Measurements from ENCODE around the gene RNF32.
"Not testable (repeated sequence)": the region's sequence is repeated elsewhere in the genome, so short reads cannot be mapped to it uniquely, and the experiment has no call there.

The RNF32 gene

DNA sequence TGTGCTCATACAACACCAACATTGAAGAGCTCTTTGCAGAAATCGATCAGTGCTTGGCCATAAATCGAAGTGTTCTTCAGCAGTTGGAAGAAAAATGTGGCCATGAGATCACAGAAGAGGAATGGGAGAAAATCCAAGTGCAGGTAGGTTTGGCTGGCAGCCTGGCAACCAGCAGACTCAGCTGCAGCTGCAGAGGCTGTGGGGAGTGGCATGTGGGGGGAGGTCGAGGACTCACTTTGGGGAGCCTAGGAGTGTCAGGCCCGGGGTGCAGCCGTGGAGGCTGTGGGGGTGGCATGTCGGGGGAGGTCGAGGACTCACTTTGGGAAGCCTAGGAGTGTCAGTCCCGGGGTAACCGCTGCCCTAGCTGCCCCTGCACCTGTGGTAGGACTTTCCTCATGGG lies 35.1 kb downstream of the RNF32 start:
- no peak for DNase-seq (ENCODE audit: low read depth in 2 of 2)

GRCh38 chr7:156676263-156676662 lies 35.7 kb downstream of the RNF32 start:
- DNase-seq (ENCODE audit: low read depth in 2 of 2): no peak

GRCh38 chr7:156677374-156678054 lies 36.9 kb downstream of the RNF32 start:
- DNase-seq (ENCODE audit: low read depth in 2 of 2): no peak

DNA sequence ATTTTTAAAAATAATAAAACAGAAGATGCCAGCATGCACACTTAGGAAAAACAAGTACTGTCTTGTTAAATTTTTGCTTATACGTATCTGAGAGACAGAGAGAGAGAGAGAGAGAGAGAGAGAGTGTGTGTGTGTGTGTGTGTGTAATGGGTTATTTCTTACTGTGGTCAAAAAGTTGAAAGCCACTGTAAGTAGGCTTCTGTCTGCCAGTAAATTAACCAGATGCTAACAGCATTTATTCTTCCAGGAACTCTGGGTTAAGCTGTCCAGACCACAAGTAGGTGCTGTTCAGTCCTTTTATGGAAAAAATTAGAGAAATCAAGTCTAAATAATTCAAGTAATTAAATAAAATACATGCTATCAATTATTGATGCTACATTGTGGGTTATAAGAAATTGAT lies 39.7 kb downstream of the RNF32 start:
- no peak for DNase-seq (ENCODE audit: low read depth in 2 of 2)

- no peak for DNase-seq (ENCODE audit: low read depth in 2 of 2)
Observed at GRCh38 chr7:156682928-156683327, 42.4 kb downstream of the RNF32 start.

GRCh38 chr7:156684251-156684650 lies 43.7 kb downstream of the RNF32 start:
- DNase-seq (ENCODE audit: low read depth in 2 of 2): no peak

- no peak for DNase-seq (ENCODE audit: low read depth in 2 of 2)
Observed at GRCh38 chr7:156684661-156685060, 44.1 kb downstream of the RNF32 start.

DNA sequence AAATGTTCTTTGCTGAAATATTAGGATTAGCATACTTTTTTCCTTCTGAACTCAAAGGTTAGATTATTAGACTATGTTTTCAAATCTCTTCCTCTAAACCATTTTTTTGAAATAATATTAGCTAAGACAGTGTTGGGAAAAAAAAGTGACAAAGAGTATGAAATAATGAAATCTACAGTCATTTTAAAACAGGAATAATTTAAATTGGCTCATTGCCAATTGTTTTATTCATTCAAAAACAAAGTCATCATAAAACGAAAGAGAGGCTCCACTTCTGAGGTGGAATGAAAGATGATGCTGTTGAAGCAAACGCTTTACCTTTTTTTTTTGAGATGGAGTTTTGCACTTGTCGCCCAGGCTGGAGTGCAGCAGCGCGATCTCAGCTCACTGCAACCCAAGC lies 51.2 kb downstream of the RNF32 start:
- no peak for DNase-seq (ENCODE audit: low read depth in 2 of 2)

DNA sequence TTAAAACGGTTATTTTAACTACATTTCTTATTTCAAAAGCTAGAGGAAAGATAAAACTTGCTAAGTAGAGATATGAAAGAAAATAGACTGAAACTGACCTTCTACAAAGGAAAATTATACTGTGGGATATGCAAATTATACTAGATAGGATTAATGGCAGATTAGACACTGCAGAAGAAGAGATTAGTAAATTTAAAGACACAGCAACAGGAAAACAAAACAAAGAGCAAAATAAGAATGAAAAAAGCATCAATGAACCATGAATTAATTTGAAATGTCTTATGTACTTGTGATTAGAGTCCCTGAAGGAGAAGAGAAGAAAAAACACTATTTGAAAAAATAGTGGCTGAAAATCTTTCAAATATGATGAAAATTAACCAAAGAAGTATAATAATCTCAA lies 52.3 kb downstream of the RNF32 start:
- no peak for DNase-seq (ENCODE audit: low read depth in 2 of 2)

GRCh38 chr7:156693627-156694026 lies 53.1 kb downstream of the RNF32 start:
- DNase-seq (ENCODE audit: low read depth in 2 of 2): no peak

GRCh38 chr7:156697283-156697682 lies 56.7 kb downstream of the RNF32 start:
- not testable (repeated sequence) for DNase-seq (ENCODE audit: low read depth in 2 of 2)

GRCh38 chr7:156698512-156698911 lies 57.9 kb downstream of the RNF32 start:
- not testable (repeated sequence) for DNase-seq (ENCODE audit: low read depth in 2 of 2)

- DNase-seq (ENCODE audit: low read depth in 2 of 2): not testable (repeated sequence)
Observed at GRCh38 chr7:156701787-156702186, 61.2 kb downstream of the RNF32 start.

DNA sequence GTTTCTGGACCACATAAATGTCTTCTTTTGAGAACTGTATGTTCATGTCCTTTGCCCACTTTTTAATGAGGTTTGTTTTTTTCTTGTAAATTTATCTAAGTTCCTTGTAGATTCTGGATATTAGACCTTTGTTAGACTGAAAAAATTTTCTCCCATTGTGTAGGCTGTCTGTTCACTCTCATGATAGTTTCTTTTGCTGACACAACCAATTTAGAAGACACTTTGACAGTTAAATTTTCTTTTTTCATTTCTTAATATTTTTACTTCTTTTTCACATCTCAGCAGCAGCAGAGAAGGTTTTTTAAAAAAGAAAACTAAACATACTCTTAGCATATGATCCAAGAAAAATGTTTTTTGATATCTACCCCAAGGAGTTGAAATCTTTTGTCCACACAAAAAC lies 61.8 kb downstream of the RNF32 start:
- no peak for DNase-seq (ENCODE audit: low read depth in 2 of 2)

GRCh38 chr7:156703209-156703608 lies 62.6 kb downstream of the RNF32 start:
- DNase-seq (ENCODE audit: low read depth in 2 of 2): no peak

DNA sequence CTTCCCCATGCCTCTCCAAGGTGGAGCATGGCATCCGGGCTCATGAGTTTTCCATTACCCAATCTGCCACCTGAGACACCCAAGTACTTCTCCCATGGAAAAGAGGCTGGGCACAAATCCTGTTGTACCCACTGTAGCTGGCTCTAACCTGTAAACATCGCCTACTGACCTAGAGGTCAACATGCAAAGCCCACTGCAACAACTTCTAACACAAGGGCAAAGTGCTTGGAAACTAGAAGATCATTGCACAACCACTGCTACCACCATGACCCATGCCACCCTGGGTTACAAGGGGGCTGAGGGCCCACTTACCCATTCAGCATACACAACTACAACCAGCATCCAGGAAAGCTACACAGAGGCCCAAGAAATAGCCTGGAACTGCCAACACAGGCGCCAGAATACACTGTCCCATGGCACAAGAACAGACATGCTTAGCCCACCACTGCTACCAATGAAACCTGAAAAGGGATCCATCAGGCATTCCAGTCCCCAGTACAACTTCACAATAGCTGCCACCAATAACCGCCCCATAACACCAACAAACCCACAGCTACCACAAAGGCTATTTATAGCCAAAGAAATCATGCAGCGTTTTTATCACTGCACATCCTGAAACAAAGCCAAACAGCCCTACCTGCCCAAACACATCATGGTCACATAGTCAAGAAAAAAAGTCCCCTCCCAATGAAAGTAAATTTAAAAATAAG lies 63.4 kb downstream of the RNF32 start:
- no peak for DNase-seq (ENCODE audit: low read depth in 2 of 2)

DNA sequence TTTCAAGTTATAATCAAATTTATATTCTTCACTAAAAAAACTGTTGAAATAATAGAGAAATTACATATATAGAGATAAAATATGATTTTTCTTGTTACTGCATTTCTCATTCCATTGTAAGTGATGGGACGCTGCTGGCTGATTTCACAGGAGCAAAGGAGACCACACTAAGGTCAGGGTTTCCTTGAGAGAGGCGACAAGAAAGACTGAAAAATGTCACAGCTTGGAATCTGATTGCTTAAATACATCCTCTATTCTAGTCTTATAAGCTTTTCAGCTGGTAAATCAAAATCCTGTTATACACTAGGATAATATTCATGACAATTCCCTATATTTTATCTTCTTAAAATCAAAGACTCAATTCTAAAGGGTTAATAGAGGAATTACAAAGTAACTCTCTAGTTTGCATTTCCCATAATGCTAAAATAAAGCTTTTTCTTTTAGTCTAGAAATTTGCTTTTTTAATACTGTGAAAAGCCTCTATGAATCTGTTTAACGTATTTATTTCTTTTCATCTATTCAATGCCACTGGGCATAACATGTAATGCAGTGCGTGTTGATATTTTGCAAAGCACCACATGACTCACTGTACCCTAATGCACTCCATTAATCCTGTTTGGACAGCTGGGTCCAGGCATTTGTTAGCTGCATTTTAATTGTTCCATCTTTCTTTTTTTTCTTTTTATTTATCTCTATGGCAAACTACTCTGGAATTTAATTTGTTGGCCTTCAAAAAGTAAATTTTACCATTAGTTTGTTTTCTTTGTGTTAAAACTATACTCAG lies 81.7 kb downstream of the RNF32 start:
- DNase-seq (ENCODE audit: low read depth in 2 of 2): no peak

GRCh38 chr7:156725073-156725472 lies 84.5 kb downstream of the RNF32 start:
- no peak for DNase-seq (ENCODE audit: low read depth in 2 of 2)

- no peak for DNase-seq (ENCODE audit: low read depth in 2 of 2)
Observed at GRCh38 chr7:156725936-156726335, 85.4 kb downstream of the RNF32 start.

Measured in stimulated activated CD8-positive, alpha-beta memory T cell treated with anti-CD3 and anti-CD28 coated beads, Interleukin-15, amount 100 ng/mL, for 4 hours (primary cell).